Stimulated activated CD4-positive, alpha-beta T cell treated with anti-CD3 and anti-CD28 coated beads, TNF-alpha, amount 100 ng/mL, for 4 hours (primary cell): ENCODE results near the gene TRAPPC3L.
A peak's percentile ranks its signal among the peaks of the same experiment; 100 is the strongest.

ENCODE experiments used
- DNase-seq, 3 experiments: peaks; one replicate each; pipeline ENCODE4 v3.0.0-alpha.2; 2020; ENCODE audit warnings: low read depth in 3 of 3

Gene TRAPPC3L

DNA sequence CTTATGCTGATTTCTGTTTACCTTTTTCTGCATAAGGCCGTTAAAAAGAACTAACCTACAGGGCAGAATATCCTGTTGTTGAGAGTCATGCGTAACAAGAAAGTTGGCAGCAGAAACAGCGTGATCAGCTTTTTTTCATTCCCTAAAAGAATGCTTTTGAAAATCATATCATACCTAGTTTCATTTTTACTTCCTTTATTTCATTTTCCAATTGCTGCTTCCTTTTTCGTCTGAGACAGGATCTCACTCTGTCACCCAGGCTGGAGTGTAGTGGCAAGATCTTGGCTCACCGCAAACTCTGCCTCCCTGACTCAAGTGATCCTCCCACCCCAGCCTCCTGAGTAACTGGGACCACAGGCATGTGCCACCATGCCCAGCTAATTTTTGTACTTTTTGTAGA lies 80.2 kb downstream of the TRAPPC3L start:
- DNase-seq: no peak

DNA sequence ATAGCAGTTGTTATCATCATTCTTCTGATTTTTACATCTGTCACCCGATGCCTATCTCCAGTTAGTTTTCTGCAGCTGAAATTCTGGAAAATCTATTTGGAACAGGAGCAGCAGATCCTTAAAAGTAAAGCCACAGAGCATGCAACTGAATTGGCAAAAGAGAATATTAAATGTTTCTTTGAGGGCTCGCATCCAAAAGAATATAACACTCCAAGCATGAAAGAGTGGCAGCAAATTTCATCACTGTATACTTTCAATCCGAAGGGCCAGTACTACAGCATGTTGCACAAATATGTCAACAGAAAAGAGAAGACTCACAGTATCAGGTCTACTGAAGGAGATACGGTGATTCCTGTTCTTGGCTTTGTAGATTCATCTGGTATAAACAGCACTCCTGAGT lies 82.2 kb downstream of the TRAPPC3L start:
- no peak for DNase-seq

DNA sequence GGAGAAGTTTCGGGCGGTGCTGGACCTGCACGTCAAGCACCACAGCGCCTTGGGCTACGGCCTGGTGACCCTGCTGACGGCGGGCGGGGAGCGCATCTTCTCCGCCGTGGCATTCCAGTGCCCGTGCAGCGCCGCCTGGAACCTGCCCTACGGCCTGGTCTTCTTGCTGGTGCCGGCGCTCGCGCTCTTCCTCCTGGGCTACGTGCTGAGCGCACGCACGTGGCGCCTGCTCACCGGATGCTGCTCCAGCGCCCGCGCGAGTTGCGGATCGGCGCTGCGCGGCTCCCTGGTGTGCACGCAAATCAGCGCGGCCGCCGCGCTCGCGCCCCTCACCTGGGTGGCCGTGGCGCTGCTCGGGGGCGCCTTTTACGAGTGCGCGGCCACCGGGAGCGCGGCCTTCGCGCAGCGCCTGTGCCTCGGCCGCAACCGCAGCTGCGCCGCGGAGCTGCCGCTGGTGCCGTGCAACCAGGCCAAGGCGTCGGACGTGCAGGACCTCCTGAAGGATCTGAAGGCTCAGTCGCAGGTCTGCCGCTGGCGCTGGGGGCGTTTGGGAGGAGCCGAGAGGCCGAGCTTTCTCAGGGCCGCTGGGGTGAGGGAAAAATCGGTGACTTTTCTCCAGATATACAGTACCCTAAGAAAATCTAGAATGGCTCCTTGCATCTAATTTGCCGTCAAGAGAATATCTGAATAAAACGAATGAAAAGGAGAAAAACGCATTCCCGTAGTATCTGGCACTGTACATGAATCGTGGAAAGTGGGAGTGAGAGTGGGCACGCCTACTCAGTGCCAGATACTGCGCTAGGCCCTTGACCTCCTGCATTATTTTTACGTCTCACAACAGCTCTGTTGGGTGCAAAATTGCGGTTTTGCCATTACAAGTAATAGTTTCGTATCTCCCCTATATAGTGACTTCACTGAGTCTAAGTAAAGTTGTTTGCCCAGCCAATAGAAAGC lies 83.3 kb downstream of the TRAPPC3L start:
- peak in 2 of 3 experiments; percentile 16 to 21 for DNase-seq

DNA sequence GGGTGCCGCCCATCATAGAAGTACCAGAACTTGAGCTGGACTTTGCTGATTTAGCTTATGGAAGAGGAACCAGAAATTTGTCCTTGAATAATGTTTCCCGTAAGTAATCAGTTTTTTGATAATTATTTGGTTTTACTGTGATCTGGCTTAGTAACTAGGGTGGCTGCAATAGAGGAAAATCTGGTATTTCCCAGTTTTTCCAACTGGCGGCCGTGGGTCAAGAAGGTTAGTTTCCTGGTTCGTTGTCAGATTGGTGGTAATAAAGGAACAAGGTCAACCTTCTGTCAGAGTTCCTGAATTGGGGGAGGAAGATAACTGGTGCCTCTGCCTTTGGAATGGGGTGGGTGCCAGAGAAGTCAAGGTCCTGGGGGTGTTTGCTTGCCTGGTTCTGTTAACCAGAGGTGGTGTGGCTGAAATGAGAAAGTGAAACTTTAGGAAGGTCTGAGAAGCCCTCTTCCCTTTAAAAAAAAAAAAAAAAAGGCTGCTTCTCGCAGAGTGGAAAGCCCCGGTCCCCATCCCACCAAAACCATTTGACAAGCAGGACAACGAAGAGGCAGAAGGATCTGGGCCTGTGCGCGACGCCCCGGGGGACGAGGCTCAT lies 84.1 kb downstream of the TRAPPC3L start, which contains the start of gene CALHM6:
Gene CALHM6, plus strand, starts transcription at position 45 of the 601 bp plus-strand sequence. Its CDS starts 555 bp downstream, at position 600.
- no peak for DNase-seq

DNA sequence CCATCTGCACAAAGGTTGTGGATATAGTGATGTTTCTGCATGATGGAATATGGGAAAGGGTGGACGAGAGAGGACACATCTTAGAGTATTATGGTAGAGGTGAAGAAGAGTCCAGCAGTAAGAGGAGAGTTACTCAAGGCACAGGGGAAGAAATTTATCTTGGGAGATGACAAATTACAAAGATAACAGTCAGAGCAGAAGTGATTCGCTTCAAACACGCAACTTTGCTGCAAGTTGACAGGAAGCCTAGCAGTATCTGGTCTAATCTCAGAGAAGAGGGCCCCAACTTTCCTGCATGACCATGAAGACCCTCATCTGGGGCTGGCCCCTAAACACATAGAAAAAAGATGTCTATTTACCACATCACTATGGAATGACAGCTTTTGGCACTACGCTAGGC lies 85.6 kb downstream of the TRAPPC3L start:
- no peak for DNase-seq

DNA sequence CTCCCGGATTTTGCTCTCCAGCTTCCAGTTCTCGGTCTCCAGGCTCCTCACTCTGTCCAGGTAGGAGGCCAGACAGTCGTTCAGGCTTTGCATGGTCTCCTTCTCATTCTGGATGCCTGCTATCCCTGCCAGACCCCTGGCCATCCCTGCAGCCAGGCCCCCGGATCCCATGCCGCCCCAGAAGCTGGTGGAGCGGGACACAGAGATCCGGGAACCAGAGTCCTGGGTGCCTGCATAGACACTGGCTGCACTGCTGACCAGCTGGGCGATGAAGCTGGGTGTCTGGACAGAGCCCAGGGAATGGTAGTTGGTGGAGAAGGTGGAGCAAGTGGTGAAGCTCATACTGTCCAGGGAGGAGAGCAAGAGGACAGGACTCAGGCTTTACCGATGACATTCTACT lies 87.2 kb downstream of the TRAPPC3L start:
- DNase-seq: no peak

DNA sequence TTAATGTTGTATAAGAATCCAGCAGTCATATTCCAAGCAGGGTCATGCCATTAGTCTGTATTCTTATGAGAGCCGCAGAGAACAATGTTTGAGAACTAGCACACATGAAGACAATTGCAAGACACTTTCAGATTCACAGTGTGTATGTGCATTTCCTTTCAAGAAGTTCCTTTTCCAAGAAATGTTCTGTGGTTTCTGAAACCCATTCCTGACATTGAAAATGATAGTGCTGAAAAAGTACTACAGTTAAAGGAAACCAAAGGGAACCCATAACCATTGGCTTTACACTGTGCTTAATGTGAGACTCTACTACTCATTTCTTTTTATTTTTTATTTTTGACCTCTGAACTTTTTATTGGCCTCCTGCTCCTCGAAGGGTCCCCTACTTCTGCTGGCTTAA lies 88.6 kb downstream of the TRAPPC3L start:
- DNase-seq: no peak

DNA sequence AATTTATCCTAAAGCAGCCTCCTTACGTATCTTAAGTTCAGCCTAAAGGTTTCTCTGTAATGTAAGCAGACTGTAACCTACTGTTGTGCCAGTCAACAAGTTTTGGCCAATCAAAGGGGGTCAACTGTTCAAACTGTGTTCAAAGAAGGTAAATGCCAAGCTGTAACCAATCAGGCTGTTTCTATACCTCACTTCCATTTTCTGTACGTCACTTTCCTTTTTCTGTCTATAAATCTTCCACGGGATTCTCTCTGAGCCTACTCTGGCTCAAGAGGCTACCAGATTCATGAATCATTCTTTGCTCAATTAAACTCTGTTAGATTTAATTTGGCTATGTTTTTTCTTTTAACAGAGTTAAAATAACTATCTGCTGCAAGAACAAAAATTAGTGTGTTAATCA lies 89.4 kb downstream of the TRAPPC3L start:
- DNase-seq: no peak

DNA sequence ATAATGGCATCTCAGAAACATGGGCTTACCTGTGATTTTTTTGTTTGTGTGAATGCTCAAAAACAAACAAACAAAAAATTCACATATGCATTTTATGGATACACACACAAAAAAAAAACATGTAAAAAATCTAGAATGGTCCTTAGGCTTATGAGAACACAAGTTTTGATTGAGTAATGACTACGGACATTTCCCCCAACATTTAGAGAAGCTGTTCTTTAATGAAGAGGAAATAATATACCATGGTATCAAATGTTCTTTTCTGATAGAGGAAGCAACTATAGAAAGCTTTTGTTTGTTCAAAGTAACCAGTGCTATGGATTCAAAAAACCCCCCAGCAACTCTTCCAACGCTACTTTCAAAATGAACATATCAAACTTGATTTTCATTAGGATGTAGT lies 93.0 kb downstream of the TRAPPC3L start:
- DNase-seq: no peak

DNA sequence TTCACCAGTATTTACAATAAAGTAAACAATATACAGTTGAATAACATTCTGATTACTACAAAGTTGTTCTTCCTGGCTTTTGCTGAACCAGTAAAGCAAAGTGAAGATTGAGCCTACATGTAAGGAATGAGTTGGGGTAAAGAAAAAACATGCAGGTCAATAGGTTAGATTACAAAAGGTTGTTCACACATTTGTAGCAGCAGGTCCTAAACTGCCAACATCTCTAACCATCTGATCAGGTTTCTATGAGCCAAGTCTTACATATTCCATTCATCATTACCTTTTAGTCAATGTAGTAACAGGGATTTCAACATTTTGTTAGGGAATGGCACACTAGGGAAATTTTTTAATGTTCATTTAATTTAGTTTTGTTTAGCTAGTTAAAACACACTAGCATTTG lies 93.6 kb downstream of the TRAPPC3L start:
- no peak for DNase-seq

DNA sequence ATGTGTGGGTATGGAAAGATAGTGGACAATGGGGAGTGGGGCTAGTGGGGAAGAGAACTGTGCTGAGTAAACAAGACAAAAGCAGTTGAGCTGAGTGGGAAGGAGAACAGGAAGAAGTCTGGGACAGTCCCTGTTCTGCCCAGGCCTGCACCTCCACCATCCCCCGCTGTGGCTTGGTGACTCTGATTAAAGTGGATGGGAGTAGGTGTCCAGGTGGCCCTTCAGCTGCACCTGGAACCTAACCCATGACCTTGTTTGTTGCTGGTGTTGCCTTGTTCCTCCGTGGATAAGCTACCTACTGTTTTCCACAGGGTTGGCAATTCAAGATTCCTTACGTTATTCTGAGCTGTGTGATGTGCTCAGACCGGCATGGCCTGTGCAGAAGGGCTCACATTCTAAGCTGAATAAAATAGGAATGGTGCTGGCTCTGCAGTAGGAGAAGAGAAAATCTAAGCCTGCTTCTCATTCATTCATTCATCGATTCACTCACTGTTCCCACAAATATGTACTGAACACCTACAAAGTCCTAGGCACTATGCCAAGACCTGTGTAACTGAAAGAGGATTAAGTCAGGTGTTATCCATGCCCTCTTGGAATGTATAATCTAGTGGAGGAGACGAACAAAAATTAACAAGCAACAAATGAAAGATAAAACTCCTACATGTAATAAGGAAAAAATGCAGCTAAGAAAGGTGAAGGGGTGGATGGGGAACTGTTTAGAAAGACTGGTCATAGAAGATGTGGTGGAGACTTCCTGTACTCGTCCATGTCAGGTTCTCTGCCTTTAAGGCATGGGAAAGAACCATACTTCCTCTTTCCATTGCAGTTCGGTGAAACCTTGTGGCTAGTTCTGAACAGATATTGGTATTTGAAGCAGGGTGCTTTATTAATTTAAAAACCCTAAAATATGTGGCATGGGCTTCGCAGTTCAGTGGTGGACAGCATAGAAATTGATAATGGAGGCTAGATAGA lies 94.4 kb downstream of the TRAPPC3L start:
- DNase-seq: no peak

DNA sequence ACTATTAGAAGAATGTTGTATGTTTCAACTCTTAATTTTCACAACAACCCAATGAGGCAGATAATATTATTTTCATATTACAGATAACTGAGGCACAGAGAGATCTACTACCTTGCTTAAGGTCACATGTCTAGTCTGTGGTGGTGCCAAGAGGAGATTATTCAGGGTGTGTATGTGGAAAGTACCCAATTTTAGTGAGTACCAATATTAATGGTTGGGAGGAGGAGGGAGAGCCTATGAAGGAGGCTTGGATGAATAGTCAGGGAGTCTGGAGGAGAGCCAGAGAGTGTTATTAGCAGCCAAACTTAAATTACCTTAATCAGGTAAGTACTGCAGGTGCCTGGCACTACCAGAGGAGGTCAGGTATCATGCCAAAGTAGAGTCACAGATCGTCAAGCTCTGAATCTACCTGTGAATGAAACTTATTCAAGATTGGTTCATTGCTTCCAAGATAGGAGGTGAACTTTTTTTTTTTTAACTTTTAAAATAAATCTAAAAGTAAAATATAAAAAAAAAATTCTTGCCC lies 95.2 kb downstream of the TRAPPC3L start:
- DNase-seq: no peak

DNA sequence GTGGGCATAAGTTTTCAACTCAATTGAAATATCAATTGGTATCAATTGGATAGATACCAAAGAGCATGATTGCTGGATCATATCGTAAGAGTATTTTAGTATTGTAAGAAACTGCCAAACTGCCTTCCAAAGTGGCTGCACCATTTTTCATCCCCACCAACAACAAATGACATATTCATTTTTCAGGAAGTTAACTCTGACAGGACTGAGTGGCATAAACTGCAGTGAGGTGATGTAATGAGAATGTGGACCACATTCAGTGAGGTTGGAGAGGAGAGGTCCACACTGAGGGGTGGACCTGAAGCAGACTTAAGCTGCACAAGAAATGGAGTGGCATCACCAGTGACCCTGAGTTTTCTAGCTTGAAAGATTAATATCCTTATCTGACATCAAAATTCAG lies 95.9 kb downstream of the TRAPPC3L start:
- DNase-seq: no peak

DNA sequence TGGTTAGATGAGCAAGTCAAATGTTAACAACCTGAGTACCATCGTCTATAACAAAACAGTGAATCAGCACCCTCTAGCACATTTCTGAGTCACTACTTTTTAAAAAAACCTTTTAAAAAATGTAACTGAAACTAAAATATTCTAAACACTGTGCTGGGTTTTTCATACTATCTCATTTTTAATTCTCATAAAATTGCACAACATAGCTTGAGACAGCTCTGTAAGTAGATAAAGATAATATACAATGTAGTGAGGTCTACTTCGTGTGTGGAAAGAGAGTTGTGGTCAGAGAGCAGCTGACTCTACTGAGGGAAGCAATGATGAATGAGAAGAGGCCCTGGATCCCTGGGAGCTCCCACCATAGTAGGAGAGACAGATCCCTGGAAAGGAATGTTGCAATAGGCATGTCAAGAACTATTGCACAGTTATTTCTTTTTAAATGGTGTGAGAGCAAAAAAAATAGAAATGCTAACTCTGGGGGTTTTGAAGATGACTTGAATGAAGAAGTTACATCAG lies 97.9 kb downstream of the TRAPPC3L start:
- DNase-seq: no peak

DNA sequence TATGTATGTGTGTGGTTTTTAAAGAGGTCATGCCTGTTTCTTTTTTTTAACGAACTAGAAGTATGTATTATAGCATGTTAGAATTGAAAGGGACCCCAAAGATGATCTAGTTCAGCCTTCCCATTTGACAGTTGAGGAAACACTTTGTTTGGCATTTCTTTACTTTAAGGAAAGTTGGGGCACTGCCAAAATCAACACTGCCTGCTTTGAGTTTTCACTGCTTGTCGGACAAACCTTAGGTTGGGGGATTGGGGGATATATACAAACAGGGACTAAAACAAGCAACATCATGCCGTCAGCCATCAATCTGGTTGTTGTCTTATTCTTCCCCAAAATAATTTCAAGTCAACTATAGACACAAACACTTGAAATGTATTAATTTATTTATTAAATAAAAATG lies 98.4 kb downstream of the TRAPPC3L start:
- DNase-seq: no peak

DNA sequence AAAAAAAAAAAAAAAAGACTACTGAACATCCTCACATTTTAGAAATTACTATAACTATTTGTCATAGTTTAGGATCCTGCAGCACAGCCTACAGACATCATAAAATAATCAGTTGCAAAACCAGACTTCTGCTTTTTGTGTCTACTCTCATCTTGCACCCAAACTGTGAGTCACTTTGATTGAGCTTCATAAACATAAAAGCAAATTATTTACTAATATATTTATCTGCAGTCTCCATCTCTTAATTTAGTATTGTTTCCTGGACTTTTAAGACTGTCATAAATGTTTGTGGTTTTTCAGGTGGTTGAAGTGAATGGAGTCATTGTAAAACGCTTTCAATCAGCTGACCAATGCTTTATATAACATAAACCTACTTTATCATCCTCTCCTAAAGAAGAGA lies 99.1 kb downstream of the TRAPPC3L start:
- no peak for DNase-seq

DNA sequence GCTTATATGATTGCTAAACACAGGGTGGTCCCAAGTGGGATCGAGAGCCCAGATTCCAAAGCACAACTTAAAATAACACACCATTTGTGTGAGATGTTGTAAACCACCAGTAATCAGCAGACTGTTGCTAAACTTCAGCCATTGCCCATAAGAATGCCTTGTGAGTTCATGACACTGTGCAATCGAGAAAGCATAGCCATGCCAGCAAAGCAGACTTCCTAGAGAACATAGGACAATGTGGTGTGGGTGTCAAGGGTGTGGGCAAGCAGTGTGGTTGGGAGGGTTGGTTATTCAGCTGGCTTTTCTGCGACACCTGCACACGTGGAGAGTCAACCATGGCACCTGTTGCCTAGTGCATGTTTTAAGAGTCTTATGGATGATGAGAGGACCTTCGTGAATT lies 100.4 kb downstream of the TRAPPC3L start:
- no peak for DNase-seq
